H1 (cell line): ENCODE data around the gene BCKDHB. TPM values are rescaled to one million over a fixed set of nuclear protein-coding genes. Genes with fewer than 3 reads are reported as not detected.

ENCODE experiments used
- CTCF ChIA-PET: fragments of 300-600 bp; sonication (Branson Sonifier 250); formaldehyde crosslinking; loops from one replicate; lab custom pipeline; 2021; ENCODE audit not compliant: partially characterized antibody; lab: Charles Lee
- POLR2A ChIA-PET: fragments of 300-600 bp; sonication (Branson Sonifier 250); formaldehyde crosslinking; loops from one replicate; lab custom pipeline; 2021; ENCODE audit warnings: inconsistent platforms; ENCODE audit not compliant: partially characterized antibody; lab: Charles Lee
- DNase-seq, 2 experiments: peaks; one replicate each; pipeline versions ENCODE4 v3.0.0 to v3.0.0-alpha.2; 2010 to 2022; ENCODE audit warnings: low spot score in 2 of 2, low read depth in 1 of 2, mixed read lengths in 1 of 2
- FAIRE-seq: peaks from 2 replicates; lab custom pipeline; 2011; peaks lifted over from hg19 to GRCh38; lab: Jason Lieb, UNC
- H2AFZ ChIP-seq: 2 replicates; pipeline ENCODE4 v1.8.1; 2012; ENCODE audit warnings: low read length, inconsistent platforms
- H2AK5ac ChIP-seq: 2 replicates; pipeline ENCODE4 v1.6.1; 2013; ENCODE audit warnings: low read depth, low read length
- H2BK120ac ChIP-seq: replicated peaks from 2 replicates; pipeline ENCODE3; 2013; ENCODE audit warnings: low read depth, low read length, inconsistent platforms
- H2BK12ac ChIP-seq: 2 replicates; pipeline ENCODE4 v1.6.1; 2013; ENCODE audit warnings: low read depth, low read length
- H2BK15ac ChIP-seq: 2 replicates; pipeline ENCODE4 v1.6.1; 2013; ENCODE audit warnings: low read length
- H2BK20ac ChIP-seq: 2 replicates; pipeline ENCODE4 v1.6.1; 2013; ENCODE audit warnings: low read length
- H2BK5ac ChIP-seq: 2 replicates; pipeline ENCODE4 v1.6.1; 2013; ENCODE audit warnings: low read depth, low read length
- H3K14ac ChIP-seq: 2 replicates; pipeline ENCODE4 v1.6.1; 2013; ENCODE audit warnings: inconsistent platforms; ENCODE audit not compliant: insufficient read length
- H3K18ac ChIP-seq: 2 replicates; pipeline ENCODE4 v1.6.1; 2013; ENCODE audit warnings: low read length; ENCODE audit errors: extremely low read depth
- H3K23ac ChIP-seq: 2 replicates; pipeline ENCODE4 v1.6.1; 2013; ENCODE audit warnings: inconsistent platforms; ENCODE audit not compliant: insufficient read length
- H3K23me2 ChIP-seq: 2 replicates; pipeline ENCODE4 v1.6.1; 2013; ENCODE audit warnings: low read depth, low read length
- H3K27ac ChIP-seq: 2 replicates; pipeline ENCODE4 v1.6.1; 2011; ENCODE audit warnings: low read depth, low read length, inconsistent platforms
- H3K27me3 ChIP-seq, 4 experiments: replicated peaks in 1 of 4; 1 replicate in 1 of 4; 2 replicates in 3 of 4; pipeline versions ENCODE4 v1.6.1 to v1.8.1; 2011 to 2013; ENCODE audit warnings: low read length in 3 of 4, mild to moderate bottlenecking in 3 of 4, inconsistent platforms in 2 of 4, mixed read lengths in 2 of 4, moderate library complexity in 1 of 4; ENCODE audit not compliant: control insufficient read depth in 3 of 4, insufficient read depth in 3 of 4; ENCODE audit errors: extremely low read depth in 1 of 4
- H3K36me3 ChIP-seq, 4 experiments: 2 replicates each; pipeline versions ENCODE4 v1.6.1 to v1.8.1; 2011 to 2013; ENCODE audit warnings: mild to moderate bottlenecking in 4 of 4, low read length in 3 of 4, moderate library complexity in 2 of 4, control low read depth in 1 of 4, inconsistent platforms in 1 of 4; ENCODE audit not compliant: insufficient read depth in 4 of 4, control insufficient read depth in 2 of 4
- H3K4ac ChIP-seq: replicated peaks from 2 replicates; pipeline ENCODE3; 2013; ENCODE audit warnings: low read length, low read depth, mixed read lengths, inconsistent platforms; ENCODE audit not compliant: insufficient read length
- H3K4me1 ChIP-seq, 4 experiments: replicated peaks in 1 of 4; 1 replicate in 1 of 4; 2 replicates in 3 of 4; pipeline versions ENCODE4 v1.6.1 to v1.8.1; 2011 to 2013; ENCODE audit warnings: low read length in 3 of 4, inconsistent platforms in 2 of 4, mixed read lengths in 1 of 4; ENCODE audit not compliant: insufficient read depth in 4 of 4, control insufficient read depth in 3 of 4
- H3K4me2 ChIP-seq, 2 experiments: 2 replicates each; pipeline versions ENCODE4 v1.6.1 to v1.8.1; 2011 to 2013; ENCODE audit warnings: low read depth in 2 of 2, low read length in 2 of 2, control low read depth in 1 of 2, inconsistent platforms in 1 of 2, mild to moderate bottlenecking in 1 of 2; ENCODE audit not compliant: insufficient read depth in 1 of 2
- H3K4me3 ChIP-seq, 4 experiments: fragments of 200-600, 300-600 bp in 1 of 4; sonication (generic), shearing (Covaris generic), sonication (Bioruptor Twin) in 1 of 4; 2 replicates each; pipeline versions ENCODE4 v1.5.1 to v1.8.1; 2011 to 2016; ENCODE audit warnings: low read length in 4 of 4, low read depth in 3 of 4, control low read depth in 2 of 4, inconsistent platforms in 2 of 4, mild to moderate bottlenecking in 2 of 4, mixed read lengths in 1 of 4, moderate library complexity in 1 of 4; ENCODE audit not compliant: insufficient read depth in 2 of 4; ENCODE audit errors: extremely low read depth in 1 of 4
- H3K56ac ChIP-seq: replicated peaks from 2 replicates; pipeline ENCODE3; 2013; ENCODE audit warnings: low read depth, mild to moderate bottlenecking, mixed read lengths, low read length, inconsistent platforms; ENCODE audit not compliant: insufficient read length
- H3K79me1 ChIP-seq: 2 replicates; pipeline ENCODE4 v1.6.1; 2013; ENCODE audit warnings: low read depth, low read length, control low read depth
- H3K79me2 ChIP-seq, 2 experiments: 2 replicates each; pipeline versions ENCODE4 v1.6.1 to v1.8.1; 2012 to 2013; ENCODE audit warnings: low read length in 2 of 2, mild to moderate bottlenecking in 2 of 2, inconsistent platforms in 1 of 2; ENCODE audit not compliant: insufficient read depth in 2 of 2, control insufficient read depth in 1 of 2
- H3K9ac ChIP-seq, 4 experiments: replicated peaks in 1 of 4; 1 replicate in 1 of 4; 2 replicates in 3 of 4; pipeline versions ENCODE4 v1.6.1 to v1.8.1; 2011 to 2013; ENCODE audit warnings: low read depth in 3 of 4, low read length in 3 of 4, control low read depth in 2 of 4, mild to moderate bottlenecking in 2 of 4, moderate library complexity in 2 of 4, inconsistent platforms in 1 of 4; ENCODE audit errors: extremely low read depth in 1 of 4
- H3K9me3 ChIP-seq, 2 experiments: 2 replicates each; pipeline versions ENCODE4 v1.6.1 to v1.8.1; 2012 to 2013; ENCODE audit warnings: mild to moderate bottlenecking in 2 of 2, moderate library complexity in 2 of 2, control low read depth in 1 of 2, inconsistent platforms in 1 of 2, low read depth in 1 of 2, low read length in 1 of 2, mixed read lengths in 1 of 2; ENCODE audit not compliant: insufficient read depth in 2 of 2
- H4K20me1 ChIP-seq, 2 experiments: replicated peaks in 1 of 2; 2 replicates each; pipeline versions ENCODE3 to v1.8.1; 2011 to 2013; ENCODE audit warnings: inconsistent platforms in 2 of 2, low read length in 2 of 2, mild to moderate bottlenecking in 1 of 2; ENCODE audit not compliant: insufficient read depth in 2 of 2, control insufficient read depth in 1 of 2
- H4K5ac ChIP-seq: 2 replicates; pipeline ENCODE4 v1.6.1; 2013; ENCODE audit warnings: low read length, low read depth, mixed read lengths, inconsistent platforms; ENCODE audit not compliant: insufficient read length
- H4K8ac ChIP-seq: 2 replicates; pipeline ENCODE4 v1.8.0; 2013; ENCODE audit warnings: mild to moderate bottlenecking, moderate library complexity, low read length, inconsistent platforms; ENCODE audit not compliant: insufficient read depth; ENCODE audit errors: extremely low read depth
- H4K91ac ChIP-seq: replicated peaks from 2 replicates; pipeline ENCODE3; 2013; ENCODE audit warnings: low read length, mixed read lengths, inconsistent platforms; ENCODE audit not compliant: insufficient read length
- BACH1 ChIP-seq: IDR thresholded peaks from 2 replicates; pipeline ENCODE4 v1.6.1; 2012; ENCODE audit warnings: low read length, improper control_type of control experiment
- CBX5 ChIP-seq: fragments of 300-800, 300-1000 bp; sonication (generic); IDR thresholded peaks from 2 replicates; pipeline ENCODE4 v1.7.1; 2016; ENCODE audit warnings: antibody characterized with exemption, low read length, low read depth
- CBX8 ChIP-seq: fragments of 300-800, 300-1000 bp; sonication (generic); IDR thresholded peaks from 2 replicates; pipeline ENCODE4 v1.7.1; 2016; ENCODE audit warnings: low read depth, low read length, borderline replicate concordance
- CEBPB ChIP-seq: IDR thresholded peaks from 2 replicates; pipeline ENCODE4 v1.6.1; 2012; ENCODE audit warnings: low read depth, low read length
- CHD1 ChIP-seq: IDR thresholded peaks from 2 replicates; pipeline ENCODE4 v1.6.1; 2012; ENCODE audit warnings: low read depth, low read length, improper control_type of control experiment
- CREB1 ChIP-seq: IDR thresholded peaks from 2 replicates; pipeline ENCODE4 v1.6.1; 2012; ENCODE audit warnings: inconsistent platforms
- EGR1 ChIP-seq: IDR thresholded peaks from 2 replicates; pipeline ENCODE4 v1.6.1; 2011; ENCODE audit warnings: low read depth, low read length, borderline replicate concordance
- FOSL1 ChIP-seq: IDR thresholded peaks from 2 replicates; pipeline ENCODE4 v1.6.1; 2011; ENCODE audit warnings: mild to moderate bottlenecking, low read depth, low read length, moderate library complexity; ENCODE audit not compliant: insufficient read depth
- KDM1A ChIP-seq: fragments of 200-600, 300-600 bp; sonication (generic); IDR thresholded peaks from 2 replicates; pipeline ENCODE4 v1.7.1; 2016; ENCODE audit warnings: mild to moderate bottlenecking, low read length, borderline replicate concordance
- KDM4A ChIP-seq: IDR thresholded peaks from one replicate; pipeline ENCODE4 v1.7.1; 2012; ENCODE audit warnings: low read depth, mild to moderate bottlenecking, moderate library complexity, low read length, inconsistent platforms; ENCODE audit not compliant: severe bottlenecking
- KDM5A ChIP-seq: fragments of 200-600 bp; IDR thresholded peaks from 2 replicates; pipeline ENCODE4 v1.7.1; 2012; ENCODE audit warnings: mild to moderate bottlenecking, low read length, inconsistent platforms, mixed read lengths
- PHF8 ChIP-seq: fragments of 200-600 bp; sonication (generic); conservative IDR thresholded peaks from 2 replicates; pipeline ENCODE4 v1.7.1; 2012; ENCODE audit warnings: low read depth, mild to moderate bottlenecking, inconsistent platforms, low read length, moderate library complexity
- RNF2 ChIP-seq: fragments of 200-900, 300-1000 bp; sonication (generic); IDR thresholded peaks from 2 replicates; pipeline ENCODE4 v1.7.1; 2016; ENCODE audit warnings: borderline replicate concordance, low read depth, mild to moderate bottlenecking, antibody characterized with exemption, low read length; ENCODE audit not compliant: poor library complexity, severe bottlenecking; ENCODE audit errors: missing control alignments
- SP4 ChIP-seq: IDR thresholded peaks from 2 replicates; pipeline ENCODE4 v1.6.1; 2012; ENCODE audit warnings: low read length, inconsistent platforms
- SUZ12 ChIP-seq: fragments of 200-600 bp; sonication (generic); IDR thresholded peaks from 2 replicates; pipeline ENCODE4 v1.6.1; 2012; ENCODE audit warnings: mild to moderate bottlenecking, inconsistent platforms, low read length, moderate library complexity, mixed read lengths
- TEAD4 ChIP-seq: IDR thresholded peaks from 2 replicates; pipeline ENCODE4 v1.6.1; 2012; ENCODE audit warnings: low read depth, low read length, inconsistent platforms, mixed read lengths
- whole genome bisulfite sequencing, 2 experiments: shearing (Covaris generic) in 1 of 2; methylation state at CpG; one replicate each; pipeline versions ENCODE4 v1.1.6 to v1.1.7; 2013 to 2015; ENCODE audit warnings: low lambda C conversion rate in 2 of 2, mixed read lengths in 2 of 2, inconsistent platforms in 1 of 2, low coverage in 1 of 2, missing lambda C conversion rate in 1 of 2; ENCODE audit not compliant: insufficient replicate concordance in 2 of 2, insufficient coverage in 1 of 2, insufficient read length in 1 of 2; ENCODE audit errors: extremely low coverage in 1 of 2, missing lambda C conversion rate in 1 of 2; 5-methylcytosine and 5-hydroxymethylcytosine counted together
- polyA plus RNA-seq, 7 experiments: library from polyadenylated mRNA; depleted of rRNA in 3 of 7; stranded (reverse) in 5 of 7; unstranded in 2 of 7; fragments of >200 nt in 5 of 7; fragments of 200-250 nt in 2 of 7; gene quantifications; 1 replicate in 5 of 7; 2 replicates in 1 of 7; 4 replicates in 1 of 7; pipeline versions ENCODE4 v1.2.1 to v1.2.3, GENCODE V29; 2011 to 2013; ENCODE audit warnings: missing spikeins in 2 of 7, mixed read lengths in 2 of 7
- total RNA-seq: library from RNA; stranded (reverse); fragmentation: NEBNext Ultra II Directional; extraction: Animal tissue kit (Norgen Biotek cat#: 25700); gene quantifications from 2 replicates; pipeline ENCODE4 v1.2.1, GENCODE V29; 2021

The BCKDHB gene
- total and polyA plus RNA-seq, 2 of the 8 experiments (the other 6 are each of a cell fraction or from before 2014, with no cell fraction given): 22.1 to 30.8 TPM

DNA sequence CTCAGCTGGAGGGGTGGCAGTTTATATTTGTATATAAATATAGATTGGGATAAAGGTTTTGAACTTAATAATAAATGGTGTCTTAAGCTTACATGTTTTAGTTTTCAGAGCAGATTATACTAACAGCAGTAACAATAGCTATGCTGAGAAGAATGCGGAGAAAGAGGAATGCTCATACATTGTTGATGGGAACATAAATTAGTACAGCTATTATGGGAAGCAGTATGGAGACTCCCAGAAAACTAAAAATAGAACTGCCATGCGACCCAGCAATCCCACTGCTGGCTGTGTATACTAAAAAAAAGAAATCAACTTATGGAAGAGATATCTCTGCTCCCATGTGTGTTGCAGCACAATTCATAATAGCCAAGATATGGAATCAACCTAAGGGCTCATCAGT, 127.9 kb downstream of the BCKDHB start:
- H3K27me3 ChIP-seq: no peaks in the 10 kb centered on the region
- H2BK120ac ChIP-seq: no peak overlapping the region
- no peak overlapping the region for H4K91ac ChIP-seq
- POLR2A ChIA-PET: no interaction called here
- no peak overlapping the region for H3K56ac ChIP-seq
- H3K4ac ChIP-seq: no peak overlapping the region
- H3K18ac ChIP-seq: no peak overlapping the region
- no peak overlapping the region for H4K8ac ChIP-seq
- peaks cover 0 to 2% of the 10 kb centered on the region in 2 experiments for H4K20me1 ChIP-seq
- H3K36me3 ChIP-seq: no peaks in the 10 kb centered on the region
- H2BK12ac ChIP-seq: no peak overlapping the region
- H3K9me3 ChIP-seq: 0 out of 4 replicates have a peak, but pooled peaks cover 0 to 2% of the 10 kb centered on the region in 2 experiments
- no peak overlapping the region for H3K27ac ChIP-seq
- H2AFZ ChIP-seq: no peak overlapping the region
- CTCF ChIA-PET: interaction anchor here (2.6 kb wide), 1 partner anchor 20 kb away, joined by 9 read pairs; no protein-coding TSS in a partner anchor
- no peak overlapping the region for H2BK5ac ChIP-seq
- H2AK5ac ChIP-seq: no peak overlapping the region
- no peak overlapping the region for H2BK15ac ChIP-seq
- no peaks in the 10 kb centered on the region for H3K23me2 ChIP-seq
- no peak for FAIRE-seq
- H3K4me2 ChIP-seq: no peak overlapping the region
- H3K4me3 ChIP-seq: no peak overlapping the region
- DNase-seq: no peak
- no peak overlapping the region for H2BK20ac ChIP-seq
- H4K5ac ChIP-seq: no peak overlapping the region
- 98% methylated on average over 2 of the region's 2 CpGs; no CpG with 5 or more reads in 1 of the 2 experiments for WGBS, 2 experiments
- no peak overlapping the region for H3K14ac ChIP-seq
- H3K9ac ChIP-seq: no peak overlapping the region
- no peaks in the 10 kb centered on the region for H3K79me1 ChIP-seq
- H3K79me2 ChIP-seq: no peaks in the 10 kb centered on the region
- H3K4me1 ChIP-seq: no peaks in the 10 kb centered on the region; a peak in 1 of 7 replicates
- H3K23ac ChIP-seq: no peak overlapping the region
- TF ChIP-seq CEBPB (no peak), CBX8 (no peak), FOSL1 (no peak), BACH1 (no peak), KDM5A (no peak), CHD1 (no peak), SP4 (no peak), TEAD4 (no peak), CREB1 (no peak), RNF2 (no peak), KDM4A (no peak), PHF8 (no peak), SUZ12 (no peak), CBX5 (no peak), EGR1 (no peak), KDM1A (no peak)
